SK-N-MC (cell line): Measurements from ENCODE around the gene RIMS1.

Experiments
- EZH2 ChIP-seq: fragments of 200-600 bp; sonication (generic); IDR thresholded peaks from one replicate; pipeline ENCODE4 v1.6.1; 2017; ENCODE audit warnings: antibody characterized with exemption
- POLR2AphosphoS5 ChIP-seq: IDR thresholded peaks from 2 replicates; pipeline ENCODE4 v1.6.1; 2012; ENCODE audit warnings: mild to moderate bottlenecking, low read depth, low read length, borderline replicate concordance

DNA sequence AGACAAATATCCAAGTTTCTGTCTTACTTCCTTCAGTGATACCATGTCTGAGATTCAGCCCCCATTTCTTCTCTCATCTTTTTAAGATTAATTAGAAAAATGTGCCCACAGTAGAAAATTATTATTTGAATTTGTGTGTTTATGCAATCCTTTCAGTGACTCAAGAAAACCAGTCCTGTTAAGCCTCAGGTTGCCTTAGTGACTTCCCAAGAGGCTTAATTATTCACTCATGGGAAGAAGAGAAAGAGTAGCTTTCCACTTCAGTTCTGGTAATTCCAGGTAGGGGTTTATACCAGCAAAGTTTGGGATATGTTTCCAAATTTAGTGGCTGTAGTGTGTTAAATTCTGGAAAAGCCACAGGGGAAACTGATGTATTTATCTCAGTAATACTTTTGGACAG lies 149.1 kb downstream of the RIMS1 start:
- TF ChIP-seq POLR2AphosphoS5 (no peak), EZH2 (no peak)
